Dedifferentiated amniotic fluid mesenchymal stem cell (primary cell): ENCODE measurements around the gene KLHL40.

ENCODE experiments used
- DNase-seq: peaks from one replicate; pipeline ENCODE4 v3.0.0-alpha.2; 2016; ENCODE audit errors: extremely low spot score

The KLHL40 gene

GRCh38 chr3:42689421-42690014, 4.2 kb downstream of the KLHL40 start:
- DNase-seq = no peak

- no peak for DNase-seq
Measured at GRCh38 chr3:42690191-42690590, 4.9 kb downstream of the KLHL40 start.

- no peak for DNase-seq
Measured at GRCh38 chr3:42690766-42691680, 5.7 kb downstream of the KLHL40 start.

GRCh38 chr3:42691816-42692666, 6.7 kb downstream of the KLHL40 start:
- DNase-seq = no peak

- DNase-seq = no peak
Measured at GRCh38 chr3:42692667-42693529, 7.6 kb downstream of the KLHL40 start.

- DNase-seq = no peak
Measured at GRCh38 chr3:42693530-42693930, 8.2 kb downstream of the KLHL40 start.

- DNase-seq = no peak
Measured at GRCh38 chr3:42694366-42694765, 9.0 kb downstream of the KLHL40 start.

GRCh38 chr3:42696356-42697288, 11.3 kb downstream of the KLHL40 start:
- no peak for DNase-seq

GRCh38 chr3:42697289-42698051, 12.1 kb downstream of the KLHL40 start:
- no peak for DNase-seq

- DNase-seq = no peak
Measured at GRCh38 chr3:42698216-42698910, 13.0 kb downstream of the KLHL40 start.

GRCh38 chr3:42698911-42699230, 13.5 kb downstream of the KLHL40 start:
- no peak for DNase-seq

GRCh38 chr3:42699511-42699971, 14.2 kb downstream of the KLHL40 start:
- no peak for DNase-seq

- DNase-seq = no peak
Measured at GRCh38 chr3:42700366-42701288, 15.3 kb downstream of the KLHL40 start.

GRCh38 chr3:42701371-42702065, 16.2 kb downstream of the KLHL40 start:
- DNase-seq = no peak

GRCh38 chr3:42702066-42702951, 17.0 kb downstream of the KLHL40 start, which contains the start of gene HHATL:
Gene HHATL, minus strand, starts transcription at chr3:42702798. Its CDS starts 1,972 bp downstream, at chr3:42700826.
- no peak for DNase-seq
